Astrocyte of the spinal cord (primary cell): ENCODE data around the gene BDKRB2.
"Not testable (repeated sequence)": the region's sequence is repeated elsewhere in the genome, so short reads cannot be mapped to it uniquely, and the experiment has no call there.

ENCODE experiments used
- DNase-seq: peaks from one replicate; pipeline ENCODE4 v3.0.0; 2011; ENCODE audit warnings: low read depth, low spot score
- H3K4me3 ChIP-seq: 2 replicates; pipeline ENCODE4 v1.5.1; 2011; ENCODE audit warnings: low read depth, mild to moderate bottlenecking, low read length, moderate library complexity
- CTCF ChIP-seq: IDR thresholded peaks from 2 replicates; pipeline ENCODE4 v1.5.1; 2012; ENCODE audit warnings: low read depth, mild to moderate bottlenecking, low read length, inconsistent platforms
- in situ Hi-C: cut with HindIII; loops from 2 replicates; pipeline ENCODE4 v1.10.0; 2017; ENCODE audit warnings: low sequenced_read_pairs

BDKRB2 gene

GRCh38 chr14:96239711-96240141, 35.1 kb downstream of the BDKRB2 start:
- no peak for DNase-seq
- H3K4me3 ChIP-seq: no peak overlapping the region
- TF ChIP-seq CTCF: no peak
- in situ Hi-C loops: no loop called here

GRCh38 chr14:96240641-96241040, 36.0 kb downstream of the BDKRB2 start:
- in situ Hi-C loops: no loop called here
- no peak for TF ChIP-seq CTCF
- no peak overlapping the region for H3K4me3 ChIP-seq
- DNase-seq: no peak

- in situ Hi-C loops: no loop called here
- no peak for DNase-seq
- H3K4me3 ChIP-seq: no peak overlapping the region
- no peak for TF ChIP-seq CTCF
Measured at GRCh38 chr14:96242126-96242525, 37.5 kb downstream of the BDKRB2 start.

GRCh38 chr14:96243785-96244184, 39.1 kb downstream of the BDKRB2 start:
- in situ Hi-C loops: no loop called here
- no peak for DNase-seq
- TF ChIP-seq CTCF: no peak
- H3K4me3 ChIP-seq: no peak overlapping the region

- H3K4me3 ChIP-seq, DNase-seq, in situ Hi-C loops: not testable (repeated sequence)
Measured at GRCh38 chr14:96245074-96245473, 40.4 kb downstream of the BDKRB2 start.

GRCh38 chr14:96245710-96246538, 41.3 kb downstream of the BDKRB2 start:
- TF ChIP-seq CTCF: no peak
- no peak for DNase-seq
- in situ Hi-C loops: no loop called here
- H3K4me3 ChIP-seq: no peak overlapping the region

GRCh38 chr14:96246539-96246847, 41.9 kb downstream of the BDKRB2 start:
- in situ Hi-C loops: no loop called here
- peak; percentile 84 for DNase-seq
- no peak overlapping the region for H3K4me3 ChIP-seq
- no peak for TF ChIP-seq CTCF
